HG02642 (cell line): ENCODE data around the gene TBL3.
A peak's percentile ranks its signal among the peaks of the same experiment; 100 is the strongest.

Source experiments
- ATAC-seq: cut with Tn5 transposase; IDR thresholded peaks from one replicate; pipeline ENCODE4 v1.9.1; 2021; ENCODE audit warnings: mild to moderate bottlenecking; ENCODE audit not compliant: unreplicated experiment, poor library complexity

The TBL3 gene

DNA sequence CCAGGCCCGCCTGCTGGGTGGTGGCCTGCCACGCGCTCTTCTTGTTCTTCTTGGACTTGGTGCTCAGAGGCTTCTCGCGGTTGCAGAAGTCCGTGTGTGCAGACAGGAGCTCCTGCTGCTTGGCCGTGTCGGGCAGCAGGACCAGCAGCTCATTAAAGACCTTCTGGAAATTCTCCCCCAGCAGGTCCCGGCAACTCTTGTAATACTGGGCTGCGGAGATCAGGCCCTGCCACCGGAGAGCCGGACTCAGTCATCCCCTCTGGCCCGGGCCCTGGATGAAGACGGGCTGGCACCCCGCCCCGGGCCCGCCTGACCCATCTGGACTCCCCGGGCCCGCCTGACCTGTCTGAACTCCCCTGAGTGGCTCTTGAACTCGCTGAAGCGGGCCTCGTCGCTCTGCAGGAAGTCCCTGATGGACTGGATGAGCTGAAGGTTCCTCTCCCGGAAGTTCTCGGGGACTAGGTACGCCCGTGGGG lies 26.5 kb downstream of the TBL3 start:
- no peak for ATAC-seq

DNA sequence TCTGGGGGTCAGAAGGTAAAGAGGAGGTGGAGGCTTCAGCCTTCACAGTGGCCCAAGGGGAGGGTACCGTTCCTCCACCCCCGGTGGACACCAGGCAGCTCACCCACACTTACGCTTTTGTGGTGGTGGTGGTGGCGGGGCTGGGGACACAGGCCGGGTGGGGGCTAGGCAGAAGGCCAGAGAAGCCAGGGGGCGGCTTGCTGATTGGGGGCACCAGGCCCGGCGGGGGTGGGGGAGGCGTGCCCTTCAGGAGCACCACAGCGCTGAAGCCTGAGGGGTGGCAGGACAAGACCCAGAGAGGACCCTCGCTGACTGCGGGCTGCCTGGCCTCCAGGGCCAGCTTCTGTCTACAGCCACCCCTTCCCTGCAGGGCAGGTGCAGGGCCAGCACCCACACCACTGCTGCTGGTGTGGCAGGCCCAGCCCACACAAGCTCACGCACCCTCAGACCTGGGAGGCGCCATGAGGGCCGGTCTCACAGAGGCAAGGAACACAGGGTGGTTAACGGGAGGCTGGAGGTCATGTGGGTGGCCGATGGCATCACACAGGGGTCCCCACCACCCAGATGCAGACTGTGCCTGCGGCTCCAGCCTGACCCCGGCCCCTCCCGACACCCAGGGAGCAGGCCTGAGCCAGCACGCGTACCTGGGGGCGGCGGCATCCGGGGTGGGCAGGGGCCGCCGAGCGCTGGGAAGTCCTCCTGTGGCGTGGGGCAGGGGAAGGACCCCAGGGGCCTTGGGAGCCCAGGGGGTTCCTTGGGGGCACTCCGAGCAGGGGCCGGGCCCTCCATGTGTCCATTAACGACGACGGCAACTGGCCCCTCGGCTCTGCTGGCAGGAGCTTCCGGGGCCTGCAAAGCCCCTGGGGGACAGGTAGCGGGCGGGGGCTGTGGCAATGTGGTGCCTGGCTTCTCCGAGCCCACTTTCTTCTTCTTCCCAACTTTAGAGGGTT lies 27.3 kb downstream of the TBL3 start:
- no peak for ATAC-seq

DNA sequence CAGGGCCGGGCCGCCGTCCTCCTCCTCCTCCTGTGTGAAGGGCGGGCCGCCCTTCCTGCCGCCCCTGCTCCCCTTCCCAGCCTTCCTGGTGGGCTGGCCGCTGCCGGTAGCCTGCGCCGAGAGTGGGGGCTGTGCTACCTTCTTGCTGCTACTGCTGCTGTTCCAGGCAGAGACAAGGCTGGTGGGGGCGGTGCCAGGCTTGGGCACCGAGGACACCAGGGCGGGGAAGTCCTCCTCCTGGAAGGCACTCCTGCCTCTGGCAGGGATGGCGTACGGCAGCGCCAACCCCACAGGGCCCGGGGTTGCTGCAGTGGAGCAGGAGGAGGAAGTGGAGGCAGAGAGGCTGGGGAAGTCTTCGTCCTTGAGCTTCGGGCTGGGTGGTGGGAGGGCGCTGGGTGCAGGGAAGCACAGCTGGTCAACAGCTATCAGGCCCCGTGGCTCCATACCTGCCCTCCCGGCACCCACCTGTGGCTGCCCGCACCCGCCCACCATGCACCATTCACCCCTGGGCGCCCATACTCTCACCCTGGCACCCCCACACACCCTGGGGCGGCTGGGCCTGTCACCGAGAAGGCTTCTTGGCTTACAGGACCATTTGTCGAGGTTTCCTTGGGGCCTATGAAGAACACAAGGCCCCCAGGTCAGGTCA lies 28.1 kb downstream of the TBL3 start:
- no peak for ATAC-seq

DNA sequence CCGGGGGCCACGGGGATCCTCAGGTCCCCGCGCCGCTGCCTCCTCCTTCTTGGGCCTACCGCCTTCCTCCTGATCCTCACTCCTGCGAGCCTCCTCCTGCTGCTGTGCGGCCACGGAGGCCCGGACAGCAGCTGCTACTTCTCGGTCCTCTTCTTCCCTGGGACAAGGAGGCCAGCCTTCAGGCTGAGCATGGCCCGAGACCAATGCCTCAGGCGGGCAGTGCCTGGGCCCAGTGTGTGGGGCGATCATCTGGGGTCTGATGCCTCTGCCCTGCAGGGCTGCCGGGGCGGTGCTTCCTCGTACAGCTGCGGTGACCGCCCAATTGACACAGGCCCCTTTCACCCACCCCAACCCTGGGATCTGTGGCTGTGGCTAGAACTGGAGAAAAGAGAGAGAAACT lies 29.2 kb downstream of the TBL3 start:
- no peak for ATAC-seq

DNA sequence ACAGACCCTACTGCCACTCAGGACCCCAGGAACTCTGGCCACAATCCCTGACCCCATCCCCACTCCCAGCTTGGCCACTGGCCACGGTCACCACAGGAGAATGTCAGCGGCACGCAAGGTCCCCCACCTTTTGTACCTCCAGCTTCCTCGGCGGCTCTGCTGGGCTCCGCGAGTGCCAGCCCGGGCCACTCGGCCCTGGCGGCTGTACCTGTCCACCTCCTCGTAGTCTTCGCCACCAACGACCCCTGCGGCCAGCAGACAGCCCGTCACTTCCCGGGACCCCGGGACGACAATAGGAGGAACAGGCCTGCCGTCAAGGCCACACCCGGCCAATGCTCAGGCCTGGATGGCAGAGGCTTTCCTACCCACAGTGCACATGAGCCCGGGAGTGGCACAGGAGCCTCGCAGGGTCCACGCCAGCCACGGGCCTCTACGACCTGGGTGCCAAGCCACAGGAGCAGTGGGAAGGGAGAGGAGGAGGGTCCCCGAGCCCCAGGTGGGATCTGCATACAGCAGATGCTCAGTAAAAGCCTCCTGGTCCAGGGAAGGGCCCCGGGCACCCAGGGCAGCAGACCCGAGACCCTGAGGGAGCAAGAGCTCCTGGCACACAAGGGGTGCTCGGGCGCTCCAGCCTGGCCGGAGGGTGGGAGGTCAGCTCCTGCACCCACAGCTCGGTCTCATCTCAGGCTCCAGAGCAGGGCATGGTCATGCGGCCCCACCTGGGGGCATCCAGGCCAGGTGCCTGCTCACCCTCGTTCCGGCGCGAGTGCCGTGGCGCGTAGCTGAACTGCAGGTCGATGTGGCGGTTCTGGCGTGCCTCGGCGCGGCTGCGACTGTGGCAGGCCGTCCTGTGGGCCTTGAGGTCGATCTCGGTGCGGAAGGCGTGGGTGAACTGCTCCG lies 29.9 kb downstream of the TBL3 start:
- no peak for ATAC-seq

DNA sequence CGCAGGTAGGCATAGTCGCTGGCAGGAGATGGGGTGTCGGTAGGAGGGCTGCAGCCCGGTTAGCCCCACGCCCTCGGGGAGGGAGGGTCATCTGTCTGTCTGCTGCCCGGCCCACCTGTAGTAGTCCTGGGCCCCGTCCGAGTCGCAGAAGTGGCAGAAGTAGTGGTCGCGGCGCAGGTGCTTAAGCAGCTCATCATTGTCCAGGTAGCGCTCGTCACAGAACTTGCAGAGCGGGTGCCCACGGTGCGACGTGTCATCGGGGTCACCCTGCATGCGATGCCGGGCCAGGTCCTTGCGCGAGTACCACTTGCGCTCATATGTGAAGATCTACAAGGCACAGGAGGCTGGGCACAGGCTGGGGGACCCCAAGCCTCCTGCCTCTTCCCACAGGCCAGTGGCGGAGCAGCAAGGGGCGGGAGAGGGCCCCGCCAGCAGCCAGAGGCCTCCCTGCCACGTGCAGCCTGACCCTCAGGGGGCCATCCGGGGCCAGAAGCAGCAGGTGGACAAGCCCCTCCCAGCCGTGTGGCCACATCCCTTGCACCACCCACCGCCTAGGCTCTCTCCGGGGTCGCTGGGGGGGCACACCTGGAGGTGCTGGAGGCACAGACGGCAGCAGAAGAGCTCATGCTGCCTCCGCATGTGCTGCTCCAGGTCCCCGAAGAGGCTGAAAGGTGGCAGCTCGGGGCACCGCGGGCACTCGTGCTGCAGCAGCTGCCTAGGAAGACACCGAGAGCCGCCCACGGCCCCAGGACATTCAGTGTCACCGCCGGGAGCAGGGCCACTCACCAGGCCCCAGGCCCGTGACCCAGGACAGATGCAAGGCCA lies 30.8 kb downstream of the TBL3 start:
- ATAC-seq: no peak

DNA sequence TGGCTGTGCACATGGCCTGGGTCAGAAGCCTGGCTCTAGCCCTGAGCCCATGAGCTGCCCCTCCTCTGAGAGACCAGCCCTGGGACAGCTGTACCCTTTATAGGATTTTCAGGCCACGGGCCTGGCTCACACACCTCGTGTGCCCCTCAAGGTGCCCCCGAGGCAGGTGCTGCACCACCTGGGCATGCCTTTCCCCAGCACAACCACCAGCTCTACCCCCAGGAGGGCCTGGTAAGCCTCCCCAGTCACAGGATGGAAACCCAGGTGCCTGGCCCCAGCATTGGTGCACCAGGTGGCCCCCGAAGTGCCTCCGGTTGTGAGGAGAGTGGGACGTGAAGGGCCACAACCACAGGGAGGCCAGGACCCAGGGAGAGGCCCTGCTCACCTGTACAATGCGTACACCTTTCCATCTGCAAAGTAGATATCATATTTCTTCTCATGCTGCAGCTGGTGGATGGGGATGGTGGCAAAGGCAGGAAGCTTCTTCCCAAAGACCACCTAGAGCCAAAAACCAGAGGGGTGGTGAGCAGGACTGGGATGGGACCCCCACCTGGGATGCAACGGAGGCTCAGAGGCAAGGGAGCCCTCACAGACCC lies 31.5 kb downstream of the TBL3 start:
- no peak for ATAC-seq

DNA sequence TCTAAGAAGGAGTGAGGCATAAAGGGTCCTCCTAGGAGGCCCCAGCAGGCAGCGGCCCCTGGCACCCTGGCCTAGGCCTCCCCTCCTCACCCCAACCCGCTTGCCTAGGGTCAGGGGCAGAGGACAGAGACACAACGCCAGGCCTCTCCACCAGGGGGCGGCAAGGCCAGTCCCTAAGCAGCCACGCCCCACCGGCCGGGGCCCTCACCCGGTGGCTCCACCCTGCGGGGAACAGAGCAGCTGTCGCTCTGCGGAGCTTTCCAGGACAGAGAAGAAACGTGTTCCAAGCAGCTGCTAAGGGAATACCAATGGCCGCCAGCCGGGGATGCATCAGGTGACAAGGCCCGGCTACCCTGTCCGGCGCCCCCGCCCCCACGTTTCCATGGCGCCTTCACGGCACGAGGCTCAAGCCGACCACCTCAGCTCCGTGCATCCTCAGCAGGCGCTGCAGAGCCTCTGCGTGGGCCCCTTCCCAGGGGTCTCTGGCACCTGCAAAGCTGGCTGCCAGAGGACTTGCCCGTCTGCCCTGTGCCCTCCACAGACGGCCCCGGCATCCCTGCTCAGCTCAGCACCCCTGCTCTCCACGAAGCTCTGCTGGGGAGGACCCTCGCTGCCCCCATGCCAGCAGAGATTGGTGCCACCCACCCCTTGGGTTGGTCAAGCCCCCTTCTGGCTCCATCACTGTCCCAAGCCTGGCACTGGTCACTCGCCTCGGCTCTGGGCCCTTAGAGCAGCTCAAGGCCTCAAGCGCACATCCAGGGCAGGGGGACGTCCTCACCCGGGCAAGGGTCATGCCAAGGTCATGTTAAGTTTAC lies 32.2 kb downstream of the TBL3 start:
- ATAC-seq: peak; percentile 67

DNA sequence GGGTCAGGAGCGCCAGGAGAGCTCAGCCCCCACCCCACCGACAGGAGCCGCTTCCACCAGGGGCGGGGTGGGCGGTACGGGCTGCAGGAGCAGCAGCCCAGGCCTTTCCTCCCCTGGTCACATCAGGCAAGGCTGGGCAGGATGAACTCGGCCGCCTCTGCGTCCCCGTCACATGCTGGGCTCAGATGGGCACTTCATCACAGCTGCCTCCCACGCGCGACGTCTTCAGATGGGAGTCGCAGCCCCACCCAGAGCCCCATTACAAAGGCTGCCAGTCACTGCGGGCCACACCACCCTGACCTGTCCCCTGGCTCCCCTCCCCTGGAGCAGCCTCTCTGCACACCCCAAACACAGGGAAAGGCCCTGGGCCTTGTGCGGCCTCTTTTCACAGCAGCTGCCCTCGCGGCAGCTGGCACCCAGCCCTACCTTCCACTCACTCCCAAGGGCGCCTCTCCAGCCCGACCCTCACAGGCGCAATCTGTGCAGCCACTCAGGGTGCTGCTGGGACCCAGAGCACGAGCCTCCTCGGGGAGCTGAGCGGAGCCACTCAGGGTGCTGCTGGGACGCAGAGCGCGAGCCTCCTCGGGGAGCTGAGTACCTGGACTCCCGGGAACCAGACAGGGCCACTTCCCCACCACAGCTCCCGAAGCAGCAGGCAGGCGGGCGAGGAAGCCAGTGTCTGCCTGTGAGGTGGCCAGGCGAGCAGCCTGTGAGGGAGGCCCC lies 33.1 kb downstream of the TBL3 start:
- ATAC-seq: no peak

DNA sequence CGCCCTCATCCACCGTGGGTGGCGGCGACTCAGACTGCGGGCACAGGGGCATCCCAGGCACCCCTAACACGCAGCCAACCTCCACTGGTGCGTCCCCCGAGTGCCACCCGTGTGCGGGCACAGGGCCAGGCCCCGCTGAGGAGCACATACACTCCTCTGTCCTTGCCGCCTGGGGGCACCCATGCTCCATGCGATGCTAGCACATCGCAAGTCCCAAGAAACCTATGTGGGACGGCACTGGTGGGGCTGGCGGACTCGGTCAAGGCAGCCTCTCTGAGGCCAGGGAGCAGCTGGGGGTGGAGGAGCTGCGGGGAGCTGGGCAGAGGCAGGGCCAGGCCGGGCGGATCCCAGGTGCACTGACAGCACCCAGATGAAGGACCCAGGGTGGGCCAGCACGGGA lies 33.8 kb downstream of the TBL3 start:
- no peak for ATAC-seq

DNA sequence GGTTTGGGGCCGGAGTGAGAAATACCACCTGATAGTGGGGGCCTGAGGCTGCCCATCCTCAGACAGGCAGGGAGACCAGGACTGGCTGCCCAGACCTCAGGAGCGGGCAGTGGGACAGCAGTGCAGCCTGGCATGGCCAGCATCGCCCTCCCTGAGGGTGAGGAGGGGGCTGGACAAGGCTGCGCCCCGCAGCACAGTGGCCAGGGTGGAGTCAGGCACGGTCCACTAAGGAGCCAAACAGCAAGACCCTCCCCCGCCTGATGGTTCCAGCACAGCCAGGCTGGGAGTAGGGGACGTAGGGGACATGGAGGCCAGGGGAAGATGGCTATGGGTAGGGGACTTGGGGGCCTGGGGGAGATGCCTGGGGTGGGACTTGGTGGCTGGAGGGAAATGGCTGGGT lies 34.5 kb downstream of the TBL3 start:
- no peak for ATAC-seq

DNA sequence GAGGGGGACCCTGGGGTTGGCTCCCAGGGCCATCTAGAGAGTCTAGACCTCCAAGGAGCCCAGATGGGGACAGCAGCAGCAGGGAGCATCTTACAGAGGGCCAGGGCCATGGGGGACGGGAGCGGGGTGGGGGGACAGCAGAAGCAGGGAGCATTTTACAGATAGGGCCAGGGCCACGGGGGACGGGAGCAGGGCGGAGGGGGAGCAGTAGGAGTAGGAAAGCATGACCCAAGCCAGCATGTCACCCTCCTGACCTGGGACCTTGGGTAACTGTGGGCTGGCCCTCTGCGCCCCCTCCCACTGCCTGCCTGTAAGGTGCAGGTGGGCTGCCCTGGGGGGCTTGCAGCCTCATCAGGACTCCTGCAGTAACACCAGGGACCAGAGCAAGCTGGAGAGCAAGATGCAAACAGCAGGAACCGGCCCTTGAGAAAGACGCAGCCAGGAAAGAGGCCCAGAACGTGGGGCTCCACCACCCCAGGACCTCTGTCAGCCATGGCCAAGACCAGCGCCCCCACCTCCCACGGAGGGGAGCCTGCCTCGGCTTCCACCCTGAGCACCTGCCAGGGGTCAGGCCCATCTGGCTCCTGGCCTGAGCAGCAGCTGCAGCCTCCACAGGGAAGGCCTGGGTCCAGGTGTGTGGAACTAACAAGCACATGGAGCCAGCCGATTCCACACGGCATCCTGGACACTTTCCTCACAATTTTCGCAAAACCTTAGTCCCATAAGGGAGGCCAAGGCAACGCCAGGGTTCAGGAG lies 35.4 kb downstream of the TBL3 start:
- no peak for ATAC-seq

DNA sequence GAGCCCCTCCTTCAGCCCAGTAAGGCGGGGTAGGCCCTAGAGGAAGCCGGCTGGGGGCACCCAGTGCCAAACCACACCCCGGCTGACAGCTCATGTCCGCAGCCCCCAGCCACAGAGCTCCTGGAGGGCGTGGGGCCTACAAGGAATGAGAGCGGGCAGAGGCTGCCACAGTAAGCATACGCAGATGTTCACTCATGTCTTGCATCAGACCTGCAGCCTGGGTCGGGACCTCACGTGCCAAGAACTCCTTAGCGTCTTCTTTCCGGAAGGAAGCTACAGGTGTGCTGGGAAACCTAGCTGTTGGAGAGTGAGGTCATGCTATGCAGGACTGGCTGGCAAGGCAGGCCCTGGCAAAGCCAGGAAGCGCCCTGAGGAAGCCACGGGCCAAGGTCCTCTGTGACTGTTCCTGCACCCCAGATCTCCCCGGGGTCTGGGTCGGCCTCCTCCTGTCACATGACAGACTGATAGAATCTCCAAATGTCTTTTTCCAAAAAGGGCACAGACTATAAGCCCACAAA lies 36.2 kb downstream of the TBL3 start:
- no peak for ATAC-seq

DNA sequence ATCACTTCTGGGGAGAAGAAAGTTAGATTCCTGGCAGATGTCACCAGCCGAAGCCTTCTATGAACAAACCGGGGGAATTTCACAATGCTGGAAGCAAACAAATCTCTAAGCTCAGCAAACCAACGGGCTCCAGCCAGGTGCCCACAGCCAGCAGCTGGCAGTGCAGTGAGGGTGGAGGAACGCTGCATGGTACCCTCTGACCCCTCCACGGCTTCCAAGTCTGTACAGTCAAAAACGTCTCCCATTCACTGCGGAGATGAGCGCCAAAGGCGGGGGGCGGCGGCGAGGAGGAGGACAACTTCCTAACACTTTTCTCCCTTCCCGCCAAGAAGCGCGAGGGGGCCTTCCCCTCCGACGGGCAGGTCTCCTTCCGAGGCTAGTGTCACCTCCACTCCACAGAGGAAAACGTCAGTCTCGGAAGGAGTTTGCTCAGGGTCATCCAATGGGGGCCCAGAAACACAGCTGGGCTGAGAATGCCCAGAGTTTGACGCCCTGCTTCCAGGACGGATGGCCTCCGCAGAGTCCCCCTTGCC lies 36.8 kb downstream of the TBL3 start:
- ATAC-seq: peak; percentile 4

DNA sequence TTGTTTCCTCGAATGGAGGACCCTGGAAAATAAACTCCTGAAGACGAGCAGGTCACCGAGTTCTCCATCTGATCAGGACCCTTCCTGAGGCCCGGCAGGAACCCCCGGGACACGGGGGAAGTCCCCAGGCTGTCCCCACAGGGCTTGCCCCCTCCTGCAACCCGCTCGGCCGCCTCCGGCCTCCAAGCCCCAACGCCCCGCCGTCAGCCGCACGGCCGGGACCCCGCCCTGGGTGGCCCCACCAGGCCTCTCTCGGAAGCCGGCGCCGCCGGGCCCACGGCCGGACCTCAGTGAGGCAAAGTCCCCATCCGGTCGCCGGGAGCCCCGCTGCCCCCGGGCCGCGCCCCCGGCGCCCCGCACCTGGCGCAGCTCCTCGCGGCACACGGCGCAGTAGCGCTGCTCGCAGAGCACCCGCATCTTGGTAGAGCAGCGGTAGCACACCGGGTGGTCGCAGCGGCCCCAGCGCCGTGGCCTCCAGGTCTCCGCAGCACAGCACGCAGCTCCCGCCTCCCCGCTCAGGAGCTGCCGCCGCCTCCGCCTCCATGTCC lies 37.4 kb downstream of the TBL3 start:
- peak; percentile 36 for ATAC-seq

DNA sequence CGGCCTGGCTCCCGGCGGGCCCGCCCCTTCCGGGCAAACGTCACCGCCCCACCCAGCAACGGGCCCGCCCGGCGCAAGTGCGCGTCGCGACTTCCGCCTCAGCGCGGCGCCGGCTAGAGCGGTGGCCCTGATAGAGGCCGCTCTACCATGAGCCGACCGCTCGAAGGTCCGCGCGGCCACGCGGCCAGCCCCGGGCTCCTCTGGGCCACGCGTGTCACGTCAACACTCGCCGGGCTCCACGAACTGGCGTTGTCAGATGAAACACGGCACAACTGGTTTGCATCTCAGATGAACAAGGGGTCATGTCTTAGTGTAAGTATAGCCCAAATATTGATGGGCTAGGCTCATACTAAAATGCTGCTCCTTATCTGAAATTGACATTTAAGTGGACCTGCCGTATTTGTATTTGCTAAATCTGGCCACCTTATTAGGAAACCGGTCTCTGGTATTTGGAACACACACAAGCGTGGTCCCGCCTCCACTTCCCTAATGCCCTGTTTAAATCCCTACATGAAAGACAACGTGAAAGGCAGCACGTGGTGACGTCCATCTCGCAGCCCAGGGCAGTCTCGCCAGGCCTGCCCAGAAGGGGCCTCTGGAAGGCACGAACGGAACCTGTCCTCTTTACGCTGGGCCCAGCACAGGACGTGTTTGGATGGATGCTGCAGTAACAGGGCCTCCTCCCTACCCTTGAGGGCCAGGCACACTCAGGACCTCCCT lies 38.1 kb downstream of the TBL3 start, which contains the start of gene ZNF598:
Gene ZNF598, minus strand, starts transcription at position 31 of the 720 bp plus-strand sequence.
- ATAC-seq: peak; percentile 84
